ENCODE measurements around the gene APBB2.

Gene APBB2

GRCh38 chr4:41132055-41132683 is 82.2 kb downstream of the APBB2 start:
- DNase-seq: no peak

DNA sequence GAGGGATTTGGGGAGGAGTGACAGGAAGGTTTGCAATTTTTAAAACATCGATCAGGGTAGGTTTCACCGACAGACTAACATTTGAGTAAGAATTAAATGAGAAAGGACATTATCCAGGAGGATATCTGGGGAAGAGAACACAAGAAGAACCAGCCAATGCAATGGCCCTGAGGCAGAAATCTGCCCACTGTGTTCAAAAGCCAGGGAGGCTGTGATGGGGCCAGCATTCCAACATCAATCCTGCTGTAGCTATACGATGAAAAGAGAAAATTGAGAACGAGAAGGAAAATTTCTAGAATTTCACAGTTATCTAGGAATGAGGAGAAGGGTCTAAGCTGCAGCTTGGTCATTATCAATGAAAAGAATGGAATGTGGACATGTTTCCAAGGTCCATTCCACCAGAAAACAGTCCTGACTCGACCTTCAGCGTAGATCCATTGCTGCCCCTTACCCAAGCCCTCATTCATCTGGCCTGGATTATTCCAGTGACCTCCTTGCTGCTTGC is 84.4 kb downstream of the APBB2 start:
- DNase-seq: no peak

DNA sequence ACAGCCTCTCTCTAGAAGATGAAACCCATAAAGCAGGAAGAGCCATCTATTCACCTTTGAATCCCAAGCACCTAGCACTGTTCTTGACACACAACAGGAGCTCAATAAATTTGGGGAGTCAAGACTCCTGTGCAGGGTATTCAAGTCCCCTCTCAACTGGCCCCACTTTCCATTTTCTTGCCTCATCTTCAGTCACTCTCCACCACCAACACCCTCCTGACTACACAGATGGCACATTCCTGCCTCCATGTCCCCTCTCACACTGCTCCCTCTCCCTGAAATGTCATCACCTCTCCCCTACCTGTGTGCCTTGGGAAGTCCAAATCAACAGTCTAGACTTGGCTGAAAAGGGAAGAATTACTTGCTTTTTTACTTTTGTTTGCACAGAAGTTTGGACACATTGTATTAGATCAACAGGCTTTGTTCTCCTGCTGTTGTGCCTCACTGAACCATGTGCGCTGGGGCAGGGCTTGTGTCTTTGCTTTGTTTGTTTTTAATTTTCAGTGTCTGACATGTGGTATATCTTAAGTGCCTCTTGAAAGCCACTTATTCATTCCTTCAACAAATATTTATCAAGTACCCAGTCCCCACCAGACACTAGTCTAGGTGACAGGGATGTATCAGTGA is 85.1 kb downstream of the APBB2 start:
- DNase-seq: no peak

- no peak for DNase-seq
These were observed 88.6 kb downstream of the APBB2 start for GRCh38 chr4:41125558-41126311.

DNA sequence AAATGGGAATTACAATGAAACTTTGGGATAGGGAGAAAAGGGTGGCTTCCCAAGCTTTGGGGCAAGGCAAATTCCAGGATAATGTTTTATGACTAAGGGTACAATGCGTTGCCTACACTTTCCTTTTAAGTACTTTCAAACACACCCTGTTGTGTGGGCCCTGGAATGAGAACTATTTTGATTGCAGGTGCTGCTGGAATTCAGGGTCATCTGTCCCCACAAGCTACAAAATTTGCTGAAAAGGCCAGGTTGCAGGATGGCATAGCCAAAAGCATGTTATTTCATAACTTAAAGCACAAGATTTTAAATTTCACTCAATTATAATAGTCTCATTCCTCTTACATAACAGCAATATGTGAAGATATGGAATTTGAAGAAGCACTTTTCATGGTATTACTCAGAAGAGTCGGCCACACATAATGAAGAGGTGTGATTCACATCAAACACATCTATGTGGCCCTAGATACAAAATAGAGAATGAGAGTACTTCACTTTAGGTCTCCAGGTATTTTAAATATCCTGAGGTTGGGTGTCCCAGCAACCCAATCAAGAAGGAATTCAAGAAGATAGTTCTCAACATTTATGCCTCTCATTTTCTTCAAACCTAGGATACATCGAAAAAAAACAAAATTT is 89.3 kb downstream of the APBB2 start:
- no peak for DNase-seq

DNA sequence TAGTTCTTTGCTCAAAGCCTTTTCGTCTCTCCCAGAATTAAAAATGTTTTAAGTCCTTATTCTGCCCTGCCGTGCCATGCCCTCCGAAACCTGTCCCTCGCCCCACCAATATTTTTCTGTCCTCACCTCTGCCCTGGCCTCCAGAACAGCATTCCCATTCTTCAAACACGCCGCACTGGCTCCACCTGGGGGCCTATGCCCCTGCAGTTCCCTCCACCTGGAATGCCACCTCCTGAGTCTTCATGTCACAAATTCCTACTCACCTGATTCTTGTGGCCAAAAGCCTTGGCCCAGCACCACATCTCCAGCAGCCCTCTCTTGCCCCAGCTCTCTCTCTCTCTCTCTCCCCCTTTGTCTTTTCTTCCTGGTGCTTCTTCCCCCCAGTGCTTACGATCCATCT is 91.6 kb downstream of the APBB2 start:
- DNase-seq: no peak

- DNase-seq: no peak
These were observed 92.0 kb downstream of the APBB2 start for GRCh38 chr4:41122309-41122708.

- no peak for DNase-seq
These were observed 92.4 kb downstream of the APBB2 start for GRCh38 chr4:41121906-41122305.

- DNase-seq: no peak
These were observed 93.8 kb downstream of the APBB2 start for GRCh38 chr4:41120297-41121217.

DNA sequence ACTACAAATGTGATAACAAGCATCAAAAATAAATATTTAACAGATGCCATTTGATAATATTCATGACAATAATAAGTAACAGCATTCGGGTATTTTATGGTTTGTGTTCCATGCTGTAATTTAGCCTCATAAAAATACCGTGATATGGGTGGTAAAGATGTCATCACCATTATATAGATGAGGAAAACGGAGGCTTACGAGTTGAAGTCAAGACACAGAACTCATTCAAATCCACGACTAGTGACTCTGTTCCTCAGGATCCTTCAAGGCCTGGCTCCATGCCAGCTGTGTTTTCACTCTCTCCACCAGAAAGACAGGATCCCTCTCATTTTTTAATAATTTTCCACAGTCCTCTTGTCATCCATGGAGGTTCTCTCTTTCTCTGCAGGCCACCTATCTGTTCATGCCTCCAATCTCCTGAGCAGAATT is 94.5 kb downstream of the APBB2 start:
- no peak for DNase-seq

- no peak for DNase-seq
These were observed 102.6 kb downstream of the APBB2 start for GRCh38 chr4:41111791-41112190.

DNA sequence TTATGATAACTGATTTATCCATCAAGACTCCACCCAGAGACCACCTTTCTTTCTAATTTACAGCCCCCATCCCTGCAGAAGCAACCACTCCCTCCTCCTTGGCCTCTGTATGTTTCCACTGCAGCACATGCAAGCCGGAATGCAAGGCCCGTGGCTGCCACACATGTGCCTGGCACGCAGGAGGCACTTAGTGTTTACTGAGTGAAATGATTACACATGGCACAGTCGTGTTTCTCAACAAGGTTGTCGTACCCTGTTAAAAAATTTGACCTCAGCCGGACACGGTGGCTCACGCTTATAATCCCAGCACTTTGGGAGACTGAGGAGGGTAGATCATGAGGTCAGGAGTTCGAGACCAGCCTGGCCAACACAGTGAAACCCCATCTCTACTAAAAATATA is 104.3 kb downstream of the APBB2 start:
- no peak for DNase-seq

DNA sequence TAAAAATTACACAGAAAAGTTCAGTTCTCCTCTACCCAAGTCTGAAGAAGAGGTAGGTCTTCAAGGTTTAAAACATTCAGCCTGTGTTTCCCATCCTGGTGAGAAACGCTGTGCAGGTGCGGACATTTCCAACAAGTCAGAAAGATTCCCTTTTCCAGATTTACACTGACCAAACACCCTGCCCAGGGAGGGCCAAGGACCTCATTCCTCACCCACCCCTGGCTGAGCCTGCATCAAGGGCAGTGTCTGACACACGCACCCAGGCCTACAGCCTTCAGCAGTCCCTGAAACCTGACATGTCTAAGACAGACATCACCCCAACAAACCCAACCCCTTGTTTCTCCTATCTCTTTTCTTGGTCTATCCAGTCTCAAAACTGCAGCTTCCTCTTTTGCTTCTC is 105.9 kb downstream of the APBB2 start:
- no peak for DNase-seq

GRCh38 chr4:41106694-41107419 is 107.5 kb downstream of the APBB2 start:
- no peak for DNase-seq

- DNase-seq: no peak
These were observed 108.3 kb downstream of the APBB2 start for GRCh38 chr4:41106081-41106480.

DNA sequence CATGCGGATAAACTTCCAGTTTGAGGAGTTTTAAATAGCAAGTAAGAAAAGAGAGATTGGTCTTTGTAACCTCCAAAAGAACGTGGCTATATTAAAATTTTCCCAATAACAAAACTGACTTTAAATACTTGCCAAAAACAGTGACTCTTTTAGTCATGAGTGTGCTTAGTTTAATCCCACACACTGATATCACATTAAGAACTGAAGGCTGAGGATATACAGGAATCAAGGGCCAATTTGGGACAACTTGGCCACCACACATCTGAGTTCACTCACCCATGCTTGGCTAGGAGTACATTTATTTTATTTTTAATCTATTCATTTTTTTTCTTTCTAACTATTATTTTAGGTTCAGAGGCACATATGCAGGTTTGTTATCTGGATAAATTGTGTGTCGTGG is 110.2 kb downstream of the APBB2 start:
- DNase-seq: no peak

DNA sequence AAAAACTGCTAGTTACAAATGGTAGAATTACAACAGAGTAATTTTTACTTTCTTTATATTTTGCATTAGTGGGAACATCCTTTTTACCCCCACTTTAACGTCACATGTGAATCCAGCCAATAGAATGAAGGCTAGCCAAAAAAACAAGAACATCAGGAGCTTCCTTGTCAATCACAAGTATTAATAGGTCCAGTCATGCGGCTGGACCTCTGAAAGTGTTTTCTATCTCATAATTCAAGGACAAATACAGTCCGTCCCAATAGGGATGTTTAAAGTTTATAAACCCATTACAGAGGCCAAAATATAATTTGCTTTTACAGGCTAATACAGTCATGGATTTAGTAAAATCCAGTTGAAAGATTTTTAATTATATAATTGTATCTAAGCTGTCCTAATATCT is 110.7 kb downstream of the APBB2 start:
- DNase-seq: no peak

DNA sequence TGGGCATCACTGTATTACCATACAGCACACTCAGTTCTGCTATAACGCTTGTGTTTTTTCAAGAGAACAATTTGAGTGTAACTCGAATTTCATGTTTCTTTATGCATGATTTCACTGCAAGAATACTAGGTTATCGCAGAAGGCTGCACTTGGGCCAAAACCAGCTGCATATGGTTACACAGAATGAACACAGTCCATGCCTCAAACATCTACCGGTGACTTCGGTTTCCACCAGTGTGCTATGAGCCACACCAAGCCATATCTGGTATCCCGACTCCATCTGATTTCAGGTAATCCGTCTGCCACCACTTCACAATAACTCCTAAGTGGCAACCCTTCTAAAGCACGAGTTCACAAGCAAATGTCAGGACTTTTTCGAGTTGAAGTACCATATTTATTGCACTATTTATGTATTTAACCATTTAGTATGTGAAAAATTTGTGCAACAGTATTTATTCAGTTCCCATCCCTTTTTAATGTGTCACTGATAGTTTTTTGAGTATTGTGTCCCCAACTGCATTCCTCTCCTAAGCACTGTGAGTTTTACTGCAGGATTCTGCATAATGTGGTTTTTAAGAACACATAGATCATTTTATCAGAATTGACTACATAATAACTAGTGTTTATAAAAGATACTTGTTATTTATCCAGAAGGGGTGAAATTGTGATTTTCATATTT is 111.8 kb downstream of the APBB2 start:
- DNase-seq: no peak

GRCh38 chr4:41098093-41099048 is 116.0 kb downstream of the APBB2 start:
- no peak for DNase-seq

DNA sequence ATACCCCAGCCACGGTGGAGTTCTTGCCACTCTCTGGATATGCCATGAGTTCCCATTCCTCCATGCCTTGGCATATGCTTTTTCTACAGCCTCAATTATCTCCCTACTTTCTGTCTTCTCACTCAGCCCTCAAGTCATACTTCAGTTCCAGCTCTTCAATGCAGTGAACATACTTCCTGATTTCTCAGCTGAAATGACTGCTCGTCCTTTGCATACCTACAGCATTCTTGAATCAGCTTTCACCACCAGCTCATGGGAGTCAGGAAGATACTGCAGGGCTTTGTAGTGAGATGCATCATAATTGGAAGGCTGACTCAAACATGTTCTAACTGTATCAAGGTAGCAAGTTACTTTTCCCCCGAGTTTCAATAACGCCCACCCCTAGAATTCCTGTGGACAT is 118.4 kb downstream of the APBB2 start:
- no peak for DNase-seq

All from MV-4-11 (cell line).